ENCODE results near the gene MCAT. TPM values are rescaled to one million over a fixed set of nuclear protein-coding genes. Genes with fewer than 3 reads are reported as not detected.

Gene MCAT
- total RNA-seq, 1 donor from 2014 or later: 8.6 TPM

GRCh38 chr22:43172191-43172590 lies 29.0 kb upstream of the MCAT start:
- H3K4me3 Mint-ChIP-seq (ENCODE audit: unreplicated experiment): no peak overlapping the region
- peaks cover 17% of the 10 kb centered on the region for H3K4me1 Mint-ChIP-seq (ENCODE audit: low read depth)
- no peak for DNase-seq (ENCODE audit: low spot score)
- H3K27me3 Mint-ChIP-seq (ENCODE audit: low read depth): no peaks in the 10 kb centered on the region
- H3K27ac Mint-ChIP-seq (ENCODE audit: unreplicated experiment): no peak overlapping the region
- no peak for TF ChIP-seq CTCF (IDR thresholded peaks at IDR 0.05)
- H3K9me3 Mint-ChIP-seq (ENCODE audit: low read depth): no peaks in the 10 kb centered on the region
- peaks cover 8% of the 10 kb centered on the region for H3K36me3 Mint-ChIP-seq (ENCODE audit: low read depth)

- Mint-ChIP-seq H3K27ac (ENCODE audit: unreplicated experiment) (no peak overlapping the region), H3K27me3 (ENCODE audit: low read depth) (no peaks in the 10 kb centered on the region), H3K4me1 (ENCODE audit: low read depth) (peaks cover 17% of the 10 kb centered on the region), H3K36me3 (ENCODE audit: low read depth) (peaks cover 8% of the 10 kb centered on the region), H3K9me3 (ENCODE audit: low read depth) (no peaks in the 10 kb centered on the region), H3K4me3 (ENCODE audit: unreplicated experiment) (no peak overlapping the region)
- DNase-seq (ENCODE audit: low spot score): no peak
- no peak for TF ChIP-seq CTCF (IDR thresholded peaks at IDR 0.05)
Measured at GRCh38 chr22:43171607-43172006, 28.4 kb upstream of the MCAT start.

GRCh38 chr22:43171019-43171491 lies 27.9 kb upstream of the MCAT start:
- TF ChIP-seq CTCF (IDR thresholded peaks at IDR 0.05): no peak
- no peak for DNase-seq (ENCODE audit: low spot score)
- Mint-ChIP-seq H3K36me3 (ENCODE audit: low read depth) (peaks cover 6% of the 10 kb centered on the region), H3K4me3 (ENCODE audit: unreplicated experiment) (no peak overlapping the region), H3K27me3 (ENCODE audit: low read depth) (no peaks in the 10 kb centered on the region), H3K4me1 (ENCODE audit: low read depth) (peaks cover 17% of the 10 kb centered on the region), H3K27ac (ENCODE audit: unreplicated experiment) (no peak overlapping the region), H3K9me3 (ENCODE audit: low read depth) (no peaks in the 10 kb centered on the region)

- H3K27me3 Mint-ChIP-seq (ENCODE audit: low read depth): no peaks in the 10 kb centered on the region
- DNase-seq (ENCODE audit: low spot score): no peak
- H3K36me3 Mint-ChIP-seq (ENCODE audit: low read depth): peaks cover 4% of the 10 kb centered on the region
- H3K4me1 Mint-ChIP-seq (ENCODE audit: low read depth): peaks cover 17% of the 10 kb centered on the region
- H3K4me3 Mint-ChIP-seq (ENCODE audit: unreplicated experiment): no peak overlapping the region
- no peaks in the 10 kb centered on the region for H3K9me3 Mint-ChIP-seq (ENCODE audit: low read depth)
- H3K27ac Mint-ChIP-seq (ENCODE audit: unreplicated experiment): no peak overlapping the region
- no peak for TF ChIP-seq CTCF (IDR thresholded peaks at IDR 0.05)
Measured at GRCh38 chr22:43170131-43170480, 26.9 kb upstream of the MCAT start.

- H3K27ac Mint-ChIP-seq (ENCODE audit: unreplicated experiment): no peak overlapping the region
- peaks cover 4% of the 10 kb centered on the region for H3K36me3 Mint-ChIP-seq (ENCODE audit: low read depth)
- H3K4me1 Mint-ChIP-seq (ENCODE audit: low read depth): peaks cover 17% of the 10 kb centered on the region
- H3K27me3 Mint-ChIP-seq (ENCODE audit: low read depth): no peaks in the 10 kb centered on the region
- no peaks in the 10 kb centered on the region for H3K9me3 Mint-ChIP-seq (ENCODE audit: low read depth)
- no peak for DNase-seq (ENCODE audit: low spot score)
- no peak for TF ChIP-seq CTCF (IDR thresholded peaks at IDR 0.05)
- H3K4me3 Mint-ChIP-seq (ENCODE audit: unreplicated experiment): no peak overlapping the region
Measured at GRCh38 chr22:43169310-43170130, 26.3 kb upstream of the MCAT start.

Measured in chondrocyte (in vitro differentiated cells).